Adrenal gland (tissue), 5 donors: ENCODE measurements around the gene LRRC25.

Experiments used
- POLR2A ChIP-seq, 2 donors: fragments of 450-650 bp; IDR thresholded peaks; one replicate each; pipeline ENCODE4 v1.6.1; 2017; ENCODE audit warnings: antibody characterized with exemption in 2 of 2, mild to moderate bottlenecking in 2 of 2, moderate library complexity in 1 of 2
- TF ChIP-seq, protein P1 (sequence below), 6 experiments: fragments of 450-650 bp in 4 of 6; fragments of 200-600 bp in 2 of 6; sonication (generic) in 1 of 6; IDR thresholded peaks; 1 replicate in 5 of 6; 2 replicates in 1 of 6; pipeline versions ENCODE4 v1.5.1 to v1.8.0; 2016 to 2021; ENCODE audit warnings: antibody characterized with exemption in 6 of 6, mild to moderate bottlenecking in 2 of 6, moderate library complexity in 1 of 6
- donor health status: DM: no; HTN: no; CAD: no.

GRCh38 chr19:18440936-18441803 is 43.7 kb upstream of the LRRC25 start:
- TF ChIP-seq, protein P1, sequence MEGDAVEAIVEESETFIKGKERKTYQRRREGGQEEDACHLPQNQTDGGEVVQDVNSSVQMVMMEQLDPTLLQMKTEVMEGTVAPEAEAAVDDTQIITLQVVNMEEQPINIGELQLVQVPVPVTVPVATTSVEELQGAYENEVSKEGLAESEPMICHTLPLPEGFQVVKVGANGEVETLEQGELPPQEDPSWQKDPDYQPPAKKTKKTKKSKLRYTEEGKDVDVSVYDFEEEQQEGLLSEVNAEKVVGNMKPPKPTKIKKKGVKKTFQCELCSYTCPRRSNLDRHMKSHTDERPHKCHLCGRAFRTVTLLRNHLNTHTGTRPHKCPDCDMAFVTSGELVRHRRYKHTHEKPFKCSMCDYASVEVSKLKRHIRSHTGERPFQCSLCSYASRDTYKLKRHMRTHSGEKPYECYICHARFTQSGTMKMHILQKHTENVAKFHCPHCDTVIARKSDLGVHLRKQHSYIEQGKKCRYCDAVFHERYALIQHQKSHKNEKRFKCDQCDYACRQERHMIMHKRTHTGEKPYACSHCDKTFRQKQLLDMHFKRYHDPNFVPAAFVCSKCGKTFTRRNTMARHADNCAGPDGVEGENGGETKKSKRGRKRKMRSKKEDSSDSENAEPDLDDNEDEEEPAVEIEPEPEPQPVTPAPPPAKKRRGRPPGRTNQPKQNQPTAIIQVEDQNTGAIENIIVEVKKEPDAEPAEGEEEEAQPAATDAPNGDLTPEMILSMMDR (IDR thresholded peaks at IDR 0.05): no peak
- TF ChIP-seq POLR2A (IDR thresholded peaks at IDR 0.05): no peak
